ENCODE results near the gene ADARB2. TPM values are rescaled to one million over a fixed set of nuclear protein-coding genes. Genes with fewer than 3 reads are reported as not detected.

The ADARB2 gene
- total RNA-seq, 3 donors from 2014 or later (not counting 1 experiment from before 2014, with no cell fraction given) = 0.27 to 0.78 (median 0.40) TPM

GRCh38 chr10:1679821-1680650 lies 57.3 kb downstream of the ADARB2 start:
- no peaks in the 10 kb centered on the region for H3K9me3 ChIP-seq (ENCODE audit: control insufficient read depth, insufficient read depth, low read length)
- H3K4me1 ChIP-seq (ENCODE audit: control insufficient read depth, insufficient read depth, low read length) = peaks cover 19% of the 10 kb centered on the region
- Mint-ChIP-seq H3K27me3 (ENCODE audit: low read depth in 2 of 2) (peaks cover 0 to 6% of the 10 kb centered on the region in 2 donors), H3K4me3 (peak overlapping the region; percentile 9), H3K27ac (peak overlapping the region in 1 of 2 donors; percentile 16), H3K36me3 (no peaks in the 10 kb centered on the region), H3K9me3 (no peaks in the 10 kb centered on the region), H3K4me1 (peaks cover 0 to 8% of the 10 kb centered on the region in 2 donors)
- H3K27me3 ChIP-seq (ENCODE audit: control insufficient read depth, insufficient read depth, low read length) = no peaks in the 10 kb centered on the region
- TF ChIP-seq, protein P1, sequence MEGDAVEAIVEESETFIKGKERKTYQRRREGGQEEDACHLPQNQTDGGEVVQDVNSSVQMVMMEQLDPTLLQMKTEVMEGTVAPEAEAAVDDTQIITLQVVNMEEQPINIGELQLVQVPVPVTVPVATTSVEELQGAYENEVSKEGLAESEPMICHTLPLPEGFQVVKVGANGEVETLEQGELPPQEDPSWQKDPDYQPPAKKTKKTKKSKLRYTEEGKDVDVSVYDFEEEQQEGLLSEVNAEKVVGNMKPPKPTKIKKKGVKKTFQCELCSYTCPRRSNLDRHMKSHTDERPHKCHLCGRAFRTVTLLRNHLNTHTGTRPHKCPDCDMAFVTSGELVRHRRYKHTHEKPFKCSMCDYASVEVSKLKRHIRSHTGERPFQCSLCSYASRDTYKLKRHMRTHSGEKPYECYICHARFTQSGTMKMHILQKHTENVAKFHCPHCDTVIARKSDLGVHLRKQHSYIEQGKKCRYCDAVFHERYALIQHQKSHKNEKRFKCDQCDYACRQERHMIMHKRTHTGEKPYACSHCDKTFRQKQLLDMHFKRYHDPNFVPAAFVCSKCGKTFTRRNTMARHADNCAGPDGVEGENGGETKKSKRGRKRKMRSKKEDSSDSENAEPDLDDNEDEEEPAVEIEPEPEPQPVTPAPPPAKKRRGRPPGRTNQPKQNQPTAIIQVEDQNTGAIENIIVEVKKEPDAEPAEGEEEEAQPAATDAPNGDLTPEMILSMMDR (IDR thresholded peaks at IDR 0.05) = no peak
- WGBS (ENCODE audit: insufficient coverage) = 52% methylated on average over 11 of the region's 13 CpGs
- H3K4me3 ChIP-seq (ENCODE audit: low read length) = no peak overlapping the region
- DNase-seq = no peak
- intact Hi-C loops (cut with micrococcal nuclease) = no loop called here
- no peak overlapping the region for H3K27ac ChIP-seq (ENCODE audit: low read length)
- H3K36me3 ChIP-seq (ENCODE audit: control insufficient read depth, insufficient read depth, low read length) = no peaks in the 10 kb centered on the region
- ATAC-seq = peak in 1 of 3 donors; percentile 65

DNA sequence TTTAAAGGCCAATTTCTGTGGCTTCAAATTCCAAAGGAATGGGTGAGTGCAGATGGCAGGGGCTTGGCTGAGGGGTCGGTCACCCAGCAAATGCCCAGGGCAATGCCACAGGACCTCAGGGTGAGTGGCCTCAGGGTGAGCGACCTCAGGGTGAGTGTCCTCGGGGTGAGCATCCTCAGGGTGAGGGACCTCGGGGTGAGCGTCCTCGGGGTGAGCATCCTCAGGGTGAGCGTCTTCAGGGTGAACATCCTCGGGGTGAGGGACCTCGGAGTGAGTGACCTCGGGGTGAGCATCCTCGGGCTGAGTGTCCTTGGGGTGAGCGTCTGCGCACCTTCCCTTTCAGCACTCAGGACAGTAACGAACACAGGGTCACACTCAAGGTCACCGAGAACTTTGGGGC lies 59.2 kb downstream of the ADARB2 start:
- Mint-ChIP-seq H3K27ac (no peak overlapping the region), H3K27me3 (ENCODE audit: low read depth in 2 of 2) (no peaks in the 10 kb centered on the region), H3K4me1 (peaks cover 0 to 8% of the 10 kb centered on the region in 2 donors), H3K4me3 (no peak overlapping the region), H3K9me3 (no peaks in the 10 kb centered on the region), H3K36me3 (no peaks in the 10 kb centered on the region)
- DNase-seq = no peak
- no peak overlapping the region for H3K27ac ChIP-seq (ENCODE audit: low read length)
- TF ChIP-seq, protein P1 (IDR thresholded peaks at IDR 0.05) = no peak
- intact Hi-C loops (cut with micrococcal nuclease) = no loop called here
- peaks cover 19% of the 10 kb centered on the region for H3K4me1 ChIP-seq (ENCODE audit: control insufficient read depth, insufficient read depth, low read length)
- H3K9me3 ChIP-seq (ENCODE audit: control insufficient read depth, insufficient read depth, low read length) = no peaks in the 10 kb centered on the region
- H3K36me3 ChIP-seq (ENCODE audit: control insufficient read depth, insufficient read depth, low read length) = no peaks in the 10 kb centered on the region
- no peaks in the 10 kb centered on the region for H3K27me3 ChIP-seq (ENCODE audit: control insufficient read depth, insufficient read depth, low read length)
- peak in 1 of 3 donors; percentile 24 for ATAC-seq
- WGBS (ENCODE audit: insufficient coverage) = 89% methylated on average over 15 of the region's 15 CpGs
- H3K4me3 ChIP-seq (ENCODE audit: low read length) = no peak overlapping the region

GRCh38 chr10:1677307-1677939 lies 59.9 kb downstream of the ADARB2 start:
- Mint-ChIP-seq H3K27me3 (ENCODE audit: low read depth in 2 of 2) (no peaks in the 10 kb centered on the region), H3K27ac (no peak overlapping the region), H3K9me3 (no peaks in the 10 kb centered on the region), H3K4me1 (peaks cover 0 to 8% of the 10 kb centered on the region in 2 donors), H3K36me3 (no peaks in the 10 kb centered on the region), H3K4me3 (no peak overlapping the region)
- Histone ChIP-seq H3K27me3 (ENCODE audit: control insufficient read depth, insufficient read depth, low read length) (no peaks in the 10 kb centered on the region), H3K9me3 (ENCODE audit: control insufficient read depth, insufficient read depth, low read length) (no peaks in the 10 kb centered on the region), H3K27ac (ENCODE audit: low read length) (no peak overlapping the region), H3K36me3 (ENCODE audit: control insufficient read depth, insufficient read depth, low read length) (no peaks in the 10 kb centered on the region), H3K4me3 (ENCODE audit: low read length) (no peak overlapping the region), H3K4me1 (ENCODE audit: control insufficient read depth, insufficient read depth, low read length) (peaks cover 19% of the 10 kb centered on the region)
- TF ChIP-seq, protein P1 (IDR thresholded peaks at IDR 0.05) = no peak
- ATAC-seq = no peak
- no peak for DNase-seq
- intact Hi-C loops (cut with micrococcal nuclease) = no loop called here
- 79% methylated on average over 6 of the region's 6 CpGs for WGBS (ENCODE audit: insufficient coverage)
